Keratinocyte (primary cell): ENCODE measurements around the gene ARHGEF18. TPM values are rescaled to one million over a fixed set of nuclear protein-coding genes. Genes with fewer than 3 reads are reported as not detected.
"Not testable (repeated sequence)": the region's sequence is repeated elsewhere in the genome, so short reads cannot be mapped to it uniquely, and the experiment has no call there.

Source experiments
- DNase-seq: peaks from one replicate; pipeline ENCODE4 v3.0.0-alpha.2; 2011; ENCODE audit warnings: low read depth, missing footprints, low spot score
- FAIRE-seq: peaks from 2 replicates; lab custom pipeline; 2011; peaks lifted over from hg19 to GRCh38; lab: Jason Lieb, UNC
- H2AFZ ChIP-seq: 2 replicates; pipeline ENCODE4 v1.6.0; 2012; ENCODE audit warnings: low read length, control low read depth, inconsistent platforms; ENCODE audit not compliant: control insufficient read depth
- H3K27ac ChIP-seq: 2 replicates; pipeline ENCODE4 v1.5.1; 2011; ENCODE audit warnings: low read length; ENCODE audit not compliant: control insufficient read depth, insufficient read depth
- H3K27me3 ChIP-seq: 3 replicates; pipeline ENCODE4 v1.6.0; 2011; ENCODE audit warnings: low read length; ENCODE audit not compliant: control insufficient read depth, insufficient read depth; ENCODE audit errors: extremely low read depth
- H3K36me3 ChIP-seq, 2 experiments: 2 replicates in 1 of 2; 3 replicates in 1 of 2; pipeline ENCODE4 v1.5.1; 2011; ENCODE audit warnings: low read length in 2 of 2, mild to moderate bottlenecking in 1 of 2; ENCODE audit not compliant: control insufficient read depth in 2 of 2, insufficient read depth in 2 of 2; ENCODE audit errors: extremely low read depth in 1 of 2
- H3K4me1 ChIP-seq: 3 replicates; pipeline ENCODE4 v1.5.1; 2011; ENCODE audit warnings: low read length; ENCODE audit not compliant: control insufficient read depth, insufficient read depth; ENCODE audit errors: extremely low read depth
- H3K4me2 ChIP-seq: 3 replicates; pipeline ENCODE4 v1.6.0; 2011; ENCODE audit warnings: low read depth, low read length; ENCODE audit not compliant: control insufficient read depth, insufficient read depth; ENCODE audit errors: extremely low read depth
- H3K4me3 ChIP-seq, 3 experiments: fragments of 200-600 bp in 1 of 3; sonication (generic) in 1 of 3; 2 replicates in 2 of 3; 3 replicates in 1 of 3; pipeline ENCODE4 v1.5.1; 2011 to 2016; ENCODE audit warnings: low read length in 3 of 3, mild to moderate bottlenecking in 3 of 3, control low read depth in 2 of 3, inconsistent platforms in 1 of 3, low read depth in 1 of 3, mixed read lengths in 1 of 3, mixed run types in 1 of 3, moderate library complexity in 1 of 3; ENCODE audit not compliant: control insufficient read depth in 2 of 3, insufficient read depth in 2 of 3; ENCODE audit errors: extremely low read depth in 1 of 3
- H3K79me2 ChIP-seq: 2 replicates; pipeline ENCODE4 v1.6.0; 2012; ENCODE audit warnings: low read length; ENCODE audit not compliant: control insufficient read depth, insufficient read depth
- H3K9ac ChIP-seq: 3 replicates; pipeline ENCODE4 v1.6.0; 2011; ENCODE audit warnings: low read length; ENCODE audit not compliant: control insufficient read depth, insufficient read depth; ENCODE audit errors: extremely low read depth
- H3K9me1 ChIP-seq: 3 replicates; pipeline ENCODE4 v1.6.0; 2011; ENCODE audit warnings: low read length; ENCODE audit not compliant: control insufficient read depth, insufficient read depth; ENCODE audit errors: extremely low read depth
- H3K9me3 ChIP-seq: 2 replicates; pipeline ENCODE4 v1.5.1; 2012; ENCODE audit warnings: low read depth, low read length; ENCODE audit not compliant: control insufficient read depth
- H4K20me1 ChIP-seq: 3 replicates; pipeline ENCODE4 v1.6.0; 2011; ENCODE audit warnings: low read length; ENCODE audit not compliant: control insufficient read depth, insufficient read depth; ENCODE audit errors: extremely low read depth
- CTCF ChIP-seq, 3 experiments: IDR thresholded peaks in 1 of 3; conservative IDR thresholded peaks in 1 of 3; optimal IDR thresholded peaks in 1 of 3; 2 replicates in 2 of 3; 3 replicates in 1 of 3; pipeline versions ENCODE3 to v1.5.1; 2011; ENCODE audit warnings: low read length in 3 of 3, mild to moderate bottlenecking in 3 of 3, moderate library complexity in 2 of 3, control low read depth in 1 of 3, inconsistent platforms in 1 of 3; ENCODE audit not compliant: insufficient read depth in 2 of 3; ENCODE audit errors: extremely low read depth in 1 of 3
- EZH2 ChIP-seq: IDR thresholded peaks from one replicate; pipeline ENCODE4 v1.6.1; 2012; ENCODE audit warnings: inconsistent platforms, mild to moderate bottlenecking, low read length, moderate library complexity
- dilution Hi-C: fragments of 300-500 bp; cut with MboI; formaldehyde crosslinking; loops from one replicate; pipeline ENCODE4 v1.7.0; 2020; ENCODE audit warnings: low sequenced_read_pairs; ENCODE audit not compliant: extremely low pct_ligation_motif_present
- polyA plus RNA-seq, 5 experiments: library from polyadenylated mRNA; depleted of rRNA in 3 of 5; stranded (reverse) in 3 of 5; stranded (forward) in 1 of 5; unstranded in 1 of 5; fragments of >200 nt; gene quantifications; 1 replicate in 1 of 5; 2 replicates in 3 of 5; 3 replicates in 1 of 5; pipeline versions ENCODE4 v1.2.1 to v1.2.3, GENCODE V29; 2011 to 2012; ENCODE audit warnings: missing spikeins in 2 of 5, low read depth in 1 of 5, low replicate concordance in 1 of 5

Gene ARHGEF18
- polyA plus RNA-seq, 1 donor (not counting 4 experiments of a cell fraction or from before 2014, with no cell fraction given): 7.9 TPM

DNA sequence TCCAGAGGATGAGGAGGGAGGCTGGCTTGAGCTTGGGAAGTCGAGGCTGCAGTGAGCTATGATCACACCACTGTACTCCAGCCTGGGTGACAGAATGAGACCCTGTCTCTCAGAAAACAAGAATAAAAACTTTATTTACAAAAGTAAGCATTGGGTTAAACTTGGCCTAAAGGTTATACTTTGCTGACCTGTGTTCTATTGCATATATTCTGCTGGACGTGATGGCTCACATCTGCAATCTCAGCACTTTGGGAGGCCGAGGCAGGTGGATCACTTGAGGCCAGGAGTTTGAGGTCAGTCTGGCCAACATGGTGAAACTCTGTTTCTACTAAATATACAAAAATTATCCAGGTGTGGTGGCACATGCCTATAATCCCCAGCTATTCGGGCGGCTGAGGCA, 6.6 kb upstream of the ARHGEF18 start:
- no peak for FAIRE-seq
- dilution Hi-C loops: no loop called here
- no peaks in the 10 kb centered on the region for H3K9me3 ChIP-seq
- H4K20me1 ChIP-seq: no peaks in the 10 kb centered on the region
- H2AFZ ChIP-seq: no peak overlapping the region
- TF ChIP-seq CTCF (optimal IDR thresholded peaks at IDR 0.05 in 1 of 3, IDR thresholded peaks at IDR 0.05 in 1 of 3, conservative IDR thresholded peaks at IDR 0.05 in 1 of 3; ENCODE audit: extremely low read depth in 1 of 3, insufficient read depth in 2 of 3, low read length in 3 of 3) (no peak), EZH2 (no peak)
- no peak overlapping the region for H3K27ac ChIP-seq
- no peak overlapping the region for H3K4me3 ChIP-seq
- H3K27me3 ChIP-seq: peaks cover 4% of the 10 kb centered on the region
- H3K9ac ChIP-seq: no peak overlapping the region
- no peak for DNase-seq
- H3K4me1 ChIP-seq: no peaks in the 10 kb centered on the region
- H3K36me3 ChIP-seq: no peaks in the 10 kb centered on the region
- H3K9me1 ChIP-seq: no peaks in the 10 kb centered on the region
- no peak overlapping the region for H3K4me2 ChIP-seq
- no peaks in the 10 kb centered on the region for H3K79me2 ChIP-seq

GRCh38 chr19:7346488-7346971, 2.2 kb upstream of the ARHGEF18 start:
- no peak for DNase-seq
- no peak for FAIRE-seq
- TF ChIP-seq CTCF (optimal IDR thresholded peaks at IDR 0.05 in 1 of 3, IDR thresholded peaks at IDR 0.05 in 1 of 3, conservative IDR thresholded peaks at IDR 0.05 in 1 of 3; ENCODE audit: extremely low read depth in 1 of 3, insufficient read depth in 2 of 3, low read length in 3 of 3) (no peak), EZH2 (no peak)
- Histone ChIP-seq H3K4me2 (no peak overlapping the region), H4K20me1 (no peaks in the 10 kb centered on the region), H3K9me1 (no peaks in the 10 kb centered on the region), H2AFZ (no peak overlapping the region), H3K4me1 (no peaks in the 10 kb centered on the region), H3K9me3 (no peaks in the 10 kb centered on the region), H3K4me3 (no peak overlapping the region), H3K9ac (no peak overlapping the region), H3K27me3 (peaks cover 4% of the 10 kb centered on the region), H3K79me2 (no peaks in the 10 kb centered on the region), H3K27ac (no peak overlapping the region), H3K36me3 (no peaks in the 10 kb centered on the region)
- dilution Hi-C loops: no loop called here

GRCh38 chr19:7346997-7347396, 1.7 kb upstream of the ARHGEF18 start:
- DNase-seq, H3K4me1 ChIP-seq, H3K9me3 ChIP-seq, H3K9ac ChIP-seq, dilution Hi-C loops, H3K36me3 ChIP-seq, FAIRE-seq, H2AFZ ChIP-seq, H3K4me2 ChIP-seq, H3K27me3 ChIP-seq, H3K27ac ChIP-seq, H3K9me1 ChIP-seq, H3K79me2 ChIP-seq, H3K4me3 ChIP-seq, H4K20me1 ChIP-seq: not testable (repeated sequence)
